HuH-7.5 (cell line): ENCODE results near the gene NT5DC4.
A peak's percentile ranks its signal among the peaks of the same experiment; 100 is the strongest.

Experiments
- DNase-seq: peaks from one replicate; pipeline ENCODE4 v3.0.0; 2011; ENCODE audit warnings: low spot score

Gene NT5DC4

DNA sequence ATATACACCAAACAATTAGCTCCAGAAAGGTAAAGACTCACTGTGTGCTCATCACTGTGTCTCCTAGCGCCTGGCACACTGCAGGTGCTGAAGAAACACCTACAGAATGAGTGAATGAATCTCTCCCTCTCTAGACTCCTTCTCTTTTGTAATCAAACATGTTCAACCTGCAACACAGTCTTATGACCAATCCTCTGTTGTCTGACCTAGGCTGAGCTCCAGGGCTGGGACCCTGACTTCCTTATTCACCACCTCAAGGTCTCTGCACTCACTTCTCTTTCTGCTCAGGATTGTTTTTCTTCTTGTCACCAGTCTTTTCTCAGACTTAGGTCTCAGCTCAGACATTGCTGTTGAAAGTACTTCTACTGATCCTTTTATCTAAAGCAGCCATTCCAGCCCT lies 33.7 kb downstream of the NT5DC4 start:
- DNase-seq, result no peak

DNA sequence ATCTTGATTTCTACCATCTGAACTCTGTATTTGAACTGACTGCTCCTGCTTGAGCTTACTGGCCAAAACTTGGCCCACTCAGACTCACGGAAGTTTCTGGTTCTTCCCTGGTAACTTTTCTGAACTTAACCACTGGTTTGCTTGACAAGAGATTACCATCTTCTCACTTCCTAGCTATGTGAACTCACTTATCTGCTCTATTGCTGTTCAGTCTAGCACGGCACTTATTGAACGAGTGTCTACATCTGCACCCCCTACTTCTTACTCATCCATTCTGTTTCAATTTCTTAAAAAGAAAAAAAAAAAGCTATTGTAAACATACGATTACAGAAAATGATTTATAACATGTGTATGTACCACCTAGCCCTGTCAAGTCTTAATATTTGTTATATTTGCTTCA lies 34.6 kb downstream of the NT5DC4 start:
- DNase-seq, result no peak

- no peak for DNase-seq
These were observed 35.4 kb downstream of the NT5DC4 start for GRCh38 chr2:112756207-112756606.

- no peak for DNase-seq
These were observed 36.4 kb downstream of the NT5DC4 start for GRCh38 chr2:112757265-112757664.

DNA sequence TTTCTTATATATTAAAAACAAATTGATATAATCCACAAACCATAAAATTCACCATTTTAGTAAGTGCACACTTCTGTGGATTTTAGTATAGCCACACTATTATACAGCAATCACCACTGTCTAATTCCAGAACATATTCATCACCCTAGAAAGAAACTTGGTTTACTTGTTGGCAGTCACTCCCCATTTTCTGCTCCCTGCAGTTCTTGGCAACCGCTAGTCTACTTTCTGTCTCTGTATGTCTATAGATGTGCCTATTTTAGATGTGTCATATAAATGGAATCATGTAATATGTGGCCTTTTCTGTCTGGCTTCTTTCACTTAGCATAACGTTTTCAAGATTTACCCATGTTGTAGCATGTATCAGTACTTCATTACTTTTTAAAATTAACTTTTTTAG lies 37.9 kb downstream of the NT5DC4 start:
- DNase-seq, result no peak

- DNase-seq, result no peak
These were observed 39.3 kb downstream of the NT5DC4 start for GRCh38 chr2:112760149-112760548.

DNA sequence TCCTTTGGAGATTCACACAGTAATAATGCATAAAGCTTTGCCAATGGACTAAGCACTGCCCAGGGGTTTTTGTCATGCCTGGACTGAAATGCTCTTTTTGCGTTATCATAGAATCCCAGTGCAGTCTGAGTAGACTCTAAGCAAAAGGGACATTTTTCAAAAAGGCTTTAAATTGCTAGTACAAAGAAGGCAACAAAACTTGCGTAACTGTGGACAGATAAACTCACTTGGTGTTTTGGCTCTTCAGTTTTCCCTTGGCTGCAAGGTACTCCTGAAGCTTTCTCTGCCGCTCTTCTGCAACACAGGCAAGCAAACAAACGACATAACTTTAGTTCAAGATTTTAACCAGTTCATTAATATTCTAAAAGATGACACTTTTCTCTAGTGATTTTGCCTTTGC lies 41.5 kb downstream of the NT5DC4 start:
- no peak for DNase-seq

GRCh38 chr2:112764071-112765044 lies 43.5 kb downstream of the NT5DC4 start, which contains the start of gene CKAP2L:
Gene CKAP2L (minus strand): TSS chr2:112764609. CDS start chr2:112764598, 11 bp downstream.
- DNase-seq, result peak; percentile 91

DNA sequence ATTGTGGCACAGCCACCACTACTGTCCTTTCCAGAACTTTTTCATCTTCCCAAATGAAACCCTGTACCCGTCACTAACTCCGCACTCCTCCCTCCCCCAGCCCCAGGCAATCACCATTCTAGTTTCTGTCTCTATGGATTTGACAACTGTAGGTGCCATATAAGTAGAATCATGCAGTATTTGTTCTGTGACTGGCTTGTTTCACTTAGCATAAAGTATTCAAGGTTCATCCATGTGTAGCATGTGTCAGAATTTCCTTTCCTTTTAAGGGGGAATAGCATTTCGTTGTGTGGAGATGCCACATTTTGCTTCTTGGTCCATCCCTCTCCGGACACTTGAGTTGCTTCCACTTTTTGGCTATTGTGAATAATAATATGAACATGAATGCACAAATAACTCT lies 44.4 kb downstream of the NT5DC4 start:
- DNase-seq, result no peak

- DNase-seq, result no peak
These were observed 47.0 kb downstream of the NT5DC4 start for GRCh38 chr2:112767693-112768330.

DNA sequence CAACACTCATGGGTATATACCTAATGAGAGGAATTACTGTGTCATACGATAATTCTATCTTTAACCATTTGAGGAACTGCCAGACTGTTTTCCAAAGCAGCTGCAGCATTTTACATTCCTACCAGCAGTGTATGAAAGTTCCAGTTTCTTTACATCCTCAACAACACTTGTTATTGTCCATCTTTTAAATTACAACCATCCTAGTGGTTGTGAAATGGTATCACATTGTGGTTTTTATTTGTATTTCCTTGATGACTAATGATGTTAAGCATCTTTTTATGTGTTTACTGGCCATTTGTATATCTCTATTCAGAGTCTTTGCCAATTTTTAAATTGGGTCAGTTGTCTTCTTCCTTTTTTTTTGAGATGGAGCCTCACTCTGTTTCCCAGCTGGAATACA lies 47.6 kb downstream of the NT5DC4 start:
- DNase-seq, result no peak

GRCh38 chr2:112772322-112772721 lies 51.5 kb downstream of the NT5DC4 start:
- no peak for DNase-seq

DNA sequence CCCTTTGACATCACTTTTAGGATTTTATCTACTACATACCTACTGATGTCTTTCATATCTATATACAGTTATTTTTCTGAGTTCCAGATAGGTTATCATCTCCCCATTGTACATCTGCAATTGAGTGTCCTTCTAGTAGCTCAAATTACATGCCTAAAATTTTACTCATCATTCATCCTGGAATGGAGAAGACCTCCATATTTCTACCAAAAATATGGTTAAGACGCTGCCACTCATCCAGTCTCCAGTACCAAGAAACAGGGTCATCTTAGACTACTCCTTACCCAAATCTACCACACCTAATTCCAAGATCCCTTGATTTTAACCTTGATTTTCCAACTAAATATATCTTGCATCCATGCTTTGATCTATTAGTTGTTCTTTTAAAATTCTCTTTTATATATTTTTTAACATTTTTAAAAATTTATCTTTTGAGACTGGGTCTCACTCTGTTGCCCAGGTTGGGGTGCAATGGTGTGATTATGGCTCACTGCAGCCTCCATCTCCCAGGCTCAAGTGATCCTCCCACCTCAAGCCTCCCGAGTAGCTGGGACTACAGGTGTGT lies 52.2 kb downstream of the NT5DC4 start:
- no peak for DNase-seq

DNA sequence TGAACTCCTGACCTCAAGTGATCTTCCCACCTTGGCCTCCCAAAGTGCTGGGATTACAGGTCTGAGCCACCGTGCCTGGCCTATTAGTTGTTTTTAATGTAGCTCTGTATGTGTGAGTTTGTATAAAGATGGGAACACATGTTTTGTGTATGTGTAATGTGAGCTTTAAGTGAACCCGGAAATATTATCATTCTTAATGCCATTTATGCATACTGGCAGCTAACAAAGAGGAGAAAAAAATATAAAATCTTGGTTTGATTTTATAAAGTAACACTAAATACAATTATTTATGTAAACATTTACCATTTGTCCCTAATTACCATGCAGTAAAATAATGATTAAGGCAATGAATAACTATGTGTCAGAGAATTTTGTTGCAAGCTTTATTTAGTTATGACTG lies 52.7 kb downstream of the NT5DC4 start:
- no peak for DNase-seq

DNA sequence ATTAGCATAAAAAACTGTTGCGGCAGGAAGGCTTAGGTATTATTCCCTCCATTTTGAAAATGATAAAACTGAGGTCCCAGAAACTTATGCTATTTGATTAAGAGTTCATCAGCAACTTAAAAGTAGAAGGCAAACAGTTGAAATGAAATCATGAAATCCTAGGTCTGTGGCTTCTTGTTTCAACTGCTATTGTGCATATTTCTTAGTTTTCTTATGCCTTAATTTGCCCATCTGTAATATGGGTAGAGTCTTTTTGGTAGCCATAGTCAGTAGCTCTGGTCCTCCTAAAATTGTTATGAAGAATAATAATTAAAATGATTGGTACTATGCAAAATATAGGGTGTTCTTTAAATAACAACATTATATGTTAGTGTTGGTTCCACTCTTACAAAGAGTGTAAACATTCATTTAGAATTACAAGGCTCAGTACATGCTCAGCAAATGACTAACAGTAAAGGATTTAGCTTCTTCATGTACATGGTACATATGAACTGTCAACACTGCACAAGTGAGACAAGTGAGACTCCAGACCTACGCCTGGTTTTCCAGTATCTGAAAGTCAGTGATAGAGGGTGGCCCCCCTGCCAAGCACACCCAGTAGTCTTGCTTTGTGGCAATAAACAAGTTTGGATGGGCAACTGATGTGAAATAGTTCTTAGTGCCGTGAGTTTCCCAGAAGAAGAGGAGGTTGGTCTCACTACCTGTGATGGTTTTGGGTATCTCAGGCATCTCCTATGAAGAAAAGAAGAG lies 53.9 kb downstream of the NT5DC4 start:
- no peak for DNase-seq

GRCh38 chr2:112776113-112776512 lies 55.3 kb downstream of the NT5DC4 start:
- DNase-seq, result no peak

- DNase-seq, result no peak
These were observed 56.2 kb downstream of the NT5DC4 start for GRCh38 chr2:112777036-112777435.

DNA sequence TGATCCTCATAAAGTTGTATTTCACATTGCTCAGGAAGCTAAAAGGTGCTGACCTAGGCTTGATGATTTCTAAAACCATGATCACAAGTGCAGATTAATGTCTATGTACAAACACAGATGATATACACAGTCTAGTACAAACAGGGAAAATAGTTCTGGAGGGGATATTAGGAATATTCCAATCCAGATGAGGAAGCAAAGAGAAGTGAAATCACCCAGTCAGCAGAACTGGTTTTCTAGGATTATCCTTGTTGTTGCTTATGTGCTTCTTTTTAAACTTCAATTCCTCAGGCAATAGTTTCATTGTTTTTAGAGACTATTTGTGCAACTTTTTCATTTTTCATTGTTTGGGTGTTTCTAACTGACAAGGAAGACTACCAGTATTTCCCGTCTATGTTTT lies 58.8 kb downstream of the NT5DC4 start:
- DNase-seq, result no peak

DNA sequence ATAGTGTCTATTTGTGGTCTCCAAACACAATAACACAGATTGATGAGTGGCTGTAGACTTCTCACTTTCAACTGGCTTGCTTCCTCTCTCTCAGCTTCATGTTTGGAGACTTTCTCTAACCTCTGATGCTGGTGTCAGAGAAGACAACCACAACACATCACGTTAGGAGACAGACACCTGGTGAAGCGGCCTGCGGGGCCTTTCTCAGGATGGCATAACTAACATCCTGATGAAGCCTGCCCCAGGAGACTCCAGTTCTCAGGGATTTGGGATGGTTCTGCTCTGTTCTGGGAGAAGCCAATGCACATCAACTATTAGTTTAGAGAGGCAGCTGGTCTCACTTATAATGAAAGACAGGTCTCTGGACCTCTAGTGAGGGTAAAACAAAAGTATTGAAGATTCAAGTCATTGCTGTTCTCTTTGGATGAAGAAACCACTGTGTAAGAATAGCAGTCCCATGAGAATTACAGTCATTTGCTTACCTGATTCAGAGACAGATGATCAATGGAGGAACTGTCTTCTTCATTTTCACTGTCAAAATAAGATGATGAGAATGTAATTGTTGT lies 61.5 kb downstream of the NT5DC4 start:
- no peak for DNase-seq

DNA sequence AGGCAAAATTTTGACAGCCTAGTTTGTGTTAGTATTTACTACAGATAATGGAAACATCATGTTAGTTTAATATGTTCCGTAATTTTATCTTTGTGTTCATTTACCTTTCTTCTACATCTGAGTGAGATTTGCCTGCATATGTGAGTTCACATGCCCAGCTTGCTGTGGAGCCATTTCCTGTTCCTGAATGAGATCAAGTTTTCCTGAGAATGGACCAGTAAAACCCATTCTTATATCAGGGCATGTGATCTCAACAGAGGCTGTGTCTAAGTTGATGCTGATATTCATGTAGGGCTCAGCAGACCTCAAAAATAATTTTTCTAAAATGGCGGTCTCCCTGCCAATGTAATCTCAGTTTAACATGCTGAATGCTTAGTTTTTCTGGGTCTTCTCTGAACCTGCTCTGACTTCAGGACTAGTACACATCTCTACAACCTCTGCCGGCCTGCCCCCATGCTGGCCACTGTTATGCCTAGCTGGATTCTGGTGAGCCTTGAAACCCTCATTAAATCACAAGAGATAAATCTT lies 62.4 kb downstream of the NT5DC4 start:
- DNase-seq, result no peak
